HG02763 (cell line): ENCODE measurements around the gene GABRB2.

Source experiments
- ATAC-seq: cut with Tn5 transposase; IDR thresholded peaks from one replicate; pipeline ENCODE4 v1.9.1; 2021; ENCODE audit warnings: mild to moderate bottlenecking, moderate library complexity; ENCODE audit not compliant: unreplicated experiment

Gene GABRB2

DNA sequence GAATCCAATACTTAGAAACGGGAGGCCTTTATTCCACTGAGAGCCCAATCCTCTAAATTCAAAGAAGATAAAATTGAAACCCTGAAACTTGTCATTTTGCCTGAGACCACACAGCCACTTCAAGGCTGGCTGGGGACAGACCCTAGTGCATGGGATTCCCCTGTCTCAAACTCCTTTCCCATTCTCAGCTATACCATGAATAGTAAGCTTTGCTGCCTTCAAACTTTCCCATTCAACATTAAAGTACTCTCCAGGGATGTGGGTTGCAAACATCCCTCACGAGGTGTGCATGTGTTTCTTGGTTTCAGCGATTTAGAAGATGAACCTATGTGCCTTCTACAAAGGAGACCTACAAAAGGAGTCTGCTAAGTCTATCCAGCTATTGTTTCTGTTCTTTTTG is 64.6 kb downstream of the GABRB2 start:
- ATAC-seq: peak; percentile 58

DNA sequence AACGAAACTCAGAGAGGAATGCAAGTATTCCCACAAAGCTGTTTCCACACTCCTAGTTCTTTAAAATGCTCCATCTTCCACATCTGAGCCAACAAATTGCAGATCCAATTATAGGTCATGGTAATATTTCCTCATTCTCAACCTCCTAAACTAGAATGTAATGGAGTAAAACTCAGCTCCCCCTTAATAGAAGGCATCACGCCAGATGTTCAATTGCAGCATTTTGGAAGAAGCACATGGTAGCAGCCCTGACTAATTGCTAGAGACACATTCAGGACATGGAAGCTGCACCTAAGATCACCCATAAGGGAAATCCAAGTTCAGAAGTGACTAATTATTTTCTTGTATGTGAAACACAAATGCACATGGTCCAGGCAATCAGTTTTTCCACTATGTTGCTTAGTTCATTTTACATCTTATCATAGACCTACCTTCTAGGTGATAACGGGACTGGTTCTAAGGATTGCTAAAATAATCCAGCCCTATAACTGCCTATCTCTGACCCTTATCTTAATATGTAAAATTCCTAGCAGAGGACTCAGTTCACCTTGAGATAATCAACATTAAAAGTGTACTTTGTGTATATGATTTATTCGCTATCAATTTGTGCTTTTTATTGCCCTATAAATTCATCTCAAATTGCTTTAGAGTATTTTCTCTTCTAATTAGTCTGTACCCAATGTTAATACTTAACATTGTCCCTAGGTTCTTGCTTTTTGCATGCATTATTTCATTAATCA is 75.1 kb downstream of the GABRB2 start:
- no peak for ATAC-seq

DNA sequence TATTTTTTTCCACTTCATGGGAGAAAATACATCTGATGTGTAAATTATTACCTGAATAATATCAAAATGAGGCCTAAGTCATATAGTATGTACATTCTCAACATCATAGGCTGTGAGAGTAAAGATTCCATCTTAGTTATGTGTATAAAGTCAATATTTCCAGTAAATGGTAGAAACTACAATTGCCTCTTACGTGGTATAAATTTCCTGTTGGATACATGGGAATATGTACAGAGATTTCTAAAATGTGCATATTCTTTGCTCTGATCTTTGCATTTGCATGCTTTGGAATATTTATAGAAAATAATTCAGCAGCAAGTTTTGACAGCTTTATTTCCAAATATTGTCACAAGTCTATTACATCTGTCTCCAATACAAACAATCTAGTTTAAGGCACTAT is 78.8 kb downstream of the GABRB2 start:
- no peak for ATAC-seq

- no peak for ATAC-seq
These were observed 85.8 kb downstream of the GABRB2 start for GRCh38 chr5:161460741-161461140.

DNA sequence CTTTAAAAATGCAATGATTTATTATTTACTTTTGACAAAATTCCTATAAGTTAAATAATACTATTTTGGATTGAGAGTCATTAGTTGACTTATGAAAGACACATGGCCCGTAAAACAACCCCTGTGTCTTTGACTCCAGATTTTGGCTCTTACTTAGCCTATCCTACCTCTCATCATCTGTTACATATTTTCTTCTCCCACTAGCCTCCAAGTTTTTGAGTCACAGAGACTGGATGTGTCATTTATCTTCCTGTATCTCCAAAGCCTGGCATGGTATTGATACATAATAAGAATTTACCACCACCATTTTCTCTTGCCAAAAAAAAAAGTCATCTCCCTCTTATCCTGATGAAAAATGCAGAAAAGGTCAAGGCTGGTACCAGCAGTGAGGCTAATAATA is 99.9 kb downstream of the GABRB2 start:
- no peak for ATAC-seq

DNA sequence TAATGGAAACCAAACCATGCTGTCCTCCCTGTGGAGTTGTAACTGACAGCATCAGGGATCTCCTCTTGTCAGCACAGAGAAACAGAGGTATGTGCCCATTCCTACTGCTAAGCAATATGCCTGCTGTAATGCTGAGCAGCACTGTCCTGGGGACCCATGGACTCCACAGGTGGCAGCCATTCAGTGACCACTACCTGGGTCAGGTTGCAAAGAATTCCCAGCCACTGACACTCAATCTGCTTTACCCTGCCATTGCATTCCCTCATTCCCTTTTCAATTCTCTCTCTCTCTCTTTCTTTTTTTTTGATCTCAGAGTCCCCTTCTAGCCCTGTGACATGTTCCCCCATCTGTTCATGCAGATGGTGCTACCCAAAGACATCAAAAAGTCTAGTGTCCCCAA is 104.1 kb downstream of the GABRB2 start:
- no peak for ATAC-seq

DNA sequence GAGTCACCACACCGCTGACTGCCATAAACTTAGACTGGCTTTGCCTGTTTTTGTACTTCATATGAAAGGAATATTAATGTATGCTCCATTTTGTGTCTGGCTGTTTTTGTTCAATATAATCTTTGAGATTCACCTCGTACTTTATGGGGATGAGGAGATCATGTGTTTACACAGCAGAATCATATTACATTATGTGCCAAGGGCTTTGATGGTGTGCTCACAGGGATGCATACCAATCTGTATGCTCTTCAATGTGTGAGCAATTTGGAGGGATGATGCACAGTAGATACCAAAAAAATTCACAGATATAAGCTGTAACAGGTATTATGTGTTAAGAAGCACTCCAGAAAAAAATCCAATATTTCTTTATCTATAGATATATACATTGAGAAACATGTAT is 113.7 kb downstream of the GABRB2 start:
- no peak for ATAC-seq

DNA sequence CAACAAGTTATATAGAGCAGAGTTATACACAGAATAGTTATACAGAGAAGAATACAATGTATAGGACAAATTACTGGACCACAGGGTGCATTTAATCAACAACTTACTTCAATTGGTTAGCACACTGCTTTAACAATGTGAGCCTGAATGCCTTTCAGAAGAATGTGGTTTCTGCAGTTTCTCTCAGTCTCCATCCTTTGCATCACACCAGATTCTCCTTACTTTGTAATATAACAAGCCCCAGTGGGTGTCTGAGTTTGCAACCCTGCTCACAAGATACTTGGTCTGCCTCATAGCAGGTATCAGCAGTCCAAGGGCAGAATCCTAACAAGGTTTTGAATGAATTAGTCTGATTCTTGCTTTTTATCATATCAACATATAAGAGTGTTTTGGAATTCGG is 114.6 kb downstream of the GABRB2 start:
- no peak for ATAC-seq

DNA sequence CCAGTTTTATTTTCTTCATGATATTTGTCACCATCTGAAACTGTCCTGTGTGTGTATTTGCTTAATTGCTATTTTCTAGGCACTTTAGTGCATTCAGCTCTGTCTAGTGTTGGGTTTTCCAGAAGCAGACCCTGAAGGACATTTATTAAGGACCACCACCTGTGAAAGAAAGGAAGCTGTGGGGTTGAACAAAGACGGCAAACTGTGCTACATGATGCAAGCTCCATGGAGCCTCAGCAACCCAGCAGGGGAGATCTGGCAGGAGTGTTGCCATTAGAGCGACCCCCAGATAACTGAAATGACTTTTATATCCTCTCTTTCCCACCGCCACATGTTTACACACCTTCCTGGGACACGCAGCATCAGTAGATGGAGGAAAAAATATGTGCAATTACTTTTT is 125.5 kb downstream of the GABRB2 start:
- ATAC-seq: no peak

GRCh38 chr5:161420521-161420920 is 126.0 kb downstream of the GABRB2 start:
- ATAC-seq: no peak

DNA sequence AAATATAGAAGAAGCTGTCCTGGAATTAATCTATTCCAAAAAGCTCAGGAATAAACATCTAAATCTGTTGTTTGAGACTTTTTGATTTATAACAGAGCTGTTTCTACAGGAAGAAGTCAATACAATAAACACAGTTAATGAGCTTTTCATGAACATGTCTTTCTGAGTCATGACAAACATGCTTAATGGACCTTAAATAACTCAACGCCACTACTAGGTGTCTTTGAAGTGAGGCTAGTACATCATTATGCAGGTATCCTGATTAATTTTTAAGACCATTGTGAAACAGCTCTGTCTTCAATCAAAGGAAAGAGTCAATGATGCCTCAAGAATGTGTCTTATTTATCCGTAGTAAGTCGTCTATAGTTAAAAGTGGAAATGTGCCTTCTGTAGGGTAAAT is 131.6 kb downstream of the GABRB2 start:
- no peak for ATAC-seq

- no peak for ATAC-seq
These were observed 132.5 kb downstream of the GABRB2 start for GRCh38 chr5:161414037-161414436.

GRCh38 chr5:161412792-161413191 is 133.7 kb downstream of the GABRB2 start:
- no peak for ATAC-seq

DNA sequence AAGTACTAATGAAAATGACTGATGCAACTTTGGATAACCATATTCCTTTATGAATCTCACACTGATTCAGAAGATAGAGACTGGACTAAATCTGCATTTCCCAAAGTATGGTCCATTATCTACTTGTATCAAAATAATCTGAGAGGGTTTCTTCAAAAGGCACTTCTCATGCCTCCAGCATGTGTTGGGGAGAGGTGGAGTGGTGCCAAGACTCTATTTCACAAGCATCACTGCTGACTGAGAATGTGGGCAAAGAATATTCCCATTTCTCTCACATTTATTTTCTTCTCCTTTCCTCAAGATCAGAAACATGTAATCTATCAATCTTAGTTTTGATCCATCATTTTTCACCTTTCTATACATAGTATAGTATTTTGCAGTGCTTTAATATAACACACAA is 135.4 kb downstream of the GABRB2 start:
- ATAC-seq: no peak

- no peak for ATAC-seq
These were observed 135.9 kb downstream of the GABRB2 start for GRCh38 chr5:161410640-161411039.

DNA sequence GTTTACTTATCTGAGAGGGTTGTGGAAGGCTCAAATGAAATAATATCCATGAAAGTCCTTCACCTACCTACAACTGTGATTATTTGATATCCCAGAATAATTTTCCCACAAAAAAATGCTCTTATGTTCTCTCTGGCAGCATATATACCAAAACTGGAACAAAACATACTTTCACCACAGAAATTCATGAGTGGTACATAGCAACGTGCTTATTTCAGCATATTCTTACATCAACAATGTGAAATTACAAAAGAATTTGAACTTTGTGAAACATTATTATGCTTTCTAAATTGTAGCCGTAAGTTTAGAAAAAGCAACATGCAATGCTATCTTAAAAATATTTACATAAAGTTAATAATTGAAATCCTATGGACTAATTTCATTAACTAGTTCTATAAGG is 137.1 kb downstream of the GABRB2 start:
- no peak for ATAC-seq

DNA sequence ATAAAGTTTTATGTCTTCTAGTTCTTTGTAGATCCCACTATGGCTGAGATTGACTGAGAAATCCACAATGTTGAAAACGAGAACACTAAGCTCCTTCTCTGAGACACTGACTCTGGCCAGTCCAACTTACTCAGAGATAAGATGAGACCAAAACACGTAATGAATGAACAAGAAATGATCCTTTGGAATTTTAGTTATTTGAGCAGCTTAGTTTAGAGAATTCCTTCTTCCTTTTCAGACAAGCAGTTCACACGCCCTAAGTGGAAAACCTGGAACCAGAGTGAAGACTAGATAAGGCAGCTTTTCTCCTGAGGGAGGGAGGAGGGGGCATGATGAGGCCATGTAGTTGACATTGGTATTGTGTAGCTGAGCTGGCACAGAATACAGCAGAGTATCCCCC is 139.6 kb downstream of the GABRB2 start:
- ATAC-seq: no peak

DNA sequence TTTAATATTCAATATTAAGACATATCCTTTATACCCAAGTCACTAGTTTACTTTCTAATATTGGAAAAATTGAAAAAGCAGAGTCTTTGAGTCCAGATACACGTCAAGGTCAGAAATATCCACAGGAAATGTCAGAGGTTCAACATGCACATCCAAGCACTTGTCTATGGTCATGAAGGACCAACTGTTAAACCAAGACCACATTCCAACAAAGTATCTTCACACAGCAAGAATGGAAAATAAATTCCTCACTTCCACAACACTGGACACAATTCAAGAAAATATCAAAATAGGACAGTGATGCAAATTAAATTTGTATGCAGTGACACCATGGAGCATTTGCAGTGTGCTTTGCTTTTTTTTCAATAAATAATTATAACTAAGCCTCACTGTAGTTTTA is 142.5 kb downstream of the GABRB2 start:
- ATAC-seq: no peak

DNA sequence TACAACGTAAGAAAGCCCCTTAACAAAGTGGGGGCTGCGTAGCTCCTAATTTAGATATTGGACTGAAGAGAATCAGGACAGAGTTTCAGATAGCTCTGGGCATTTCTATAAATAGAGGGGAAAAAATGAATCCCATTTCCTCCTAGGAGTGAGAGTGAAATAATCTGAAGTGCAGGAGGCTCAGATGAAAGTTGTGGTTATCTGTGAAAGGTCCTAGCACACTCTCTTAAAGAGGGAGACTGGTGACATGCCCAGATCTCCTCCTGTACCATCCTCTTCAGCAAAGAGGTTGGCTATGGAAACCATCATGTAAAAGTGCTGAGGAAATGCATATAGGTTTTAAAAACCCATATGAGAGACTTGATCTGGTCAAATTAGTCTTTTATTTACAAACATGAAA is 143.4 kb downstream of the GABRB2 start:
- no peak for ATAC-seq

- no peak for ATAC-seq
These were observed 145.9 kb downstream of the GABRB2 start for GRCh38 chr5:161400583-161400982.

DNA sequence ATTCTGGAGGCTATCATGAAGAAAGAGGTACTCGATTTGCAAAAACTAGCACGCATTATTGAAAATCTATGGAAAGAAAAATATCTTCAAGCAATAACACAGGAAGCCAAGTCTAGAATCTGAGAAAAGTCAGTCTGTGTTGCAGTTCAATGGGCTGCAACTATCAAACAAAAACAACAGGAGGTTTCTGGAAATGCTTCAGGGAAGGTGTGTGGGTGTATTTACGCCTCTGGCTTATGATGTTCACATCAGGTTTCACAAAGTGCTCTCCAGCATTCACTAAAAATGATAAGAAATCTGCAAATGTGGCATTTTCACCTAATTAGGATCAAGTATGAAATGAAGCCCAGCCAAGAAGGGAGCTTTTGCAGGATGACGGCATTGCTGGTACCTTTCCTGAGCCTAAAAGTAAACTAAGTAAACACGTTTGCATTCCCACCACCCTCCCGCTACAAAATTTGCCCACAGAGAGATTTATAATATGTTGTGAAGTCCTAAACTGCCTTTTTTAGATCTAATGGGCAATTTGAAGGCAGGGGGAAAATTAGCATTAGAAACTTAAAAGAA is 146.4 kb downstream of the GABRB2 start:
- ATAC-seq: no peak

DNA sequence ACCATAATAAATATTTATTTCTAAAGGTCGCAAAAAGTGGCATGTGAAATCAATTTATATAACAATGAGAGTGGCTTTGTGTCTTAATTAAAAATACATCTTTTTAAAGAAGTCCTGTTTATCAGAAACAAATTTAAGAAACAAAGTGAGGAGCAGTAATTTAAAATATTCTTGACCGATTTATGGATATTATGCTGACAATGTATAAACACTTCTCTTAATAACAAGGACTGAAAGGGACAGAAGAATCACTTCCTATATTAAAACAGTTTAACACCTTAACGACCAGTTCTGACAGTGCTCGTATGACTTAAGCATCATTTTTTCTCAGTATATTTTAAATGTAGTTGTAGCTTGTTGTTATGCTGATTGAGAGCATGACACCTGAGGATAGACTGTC is 149.1 kb downstream of the GABRB2 start:
- no peak for ATAC-seq

DNA sequence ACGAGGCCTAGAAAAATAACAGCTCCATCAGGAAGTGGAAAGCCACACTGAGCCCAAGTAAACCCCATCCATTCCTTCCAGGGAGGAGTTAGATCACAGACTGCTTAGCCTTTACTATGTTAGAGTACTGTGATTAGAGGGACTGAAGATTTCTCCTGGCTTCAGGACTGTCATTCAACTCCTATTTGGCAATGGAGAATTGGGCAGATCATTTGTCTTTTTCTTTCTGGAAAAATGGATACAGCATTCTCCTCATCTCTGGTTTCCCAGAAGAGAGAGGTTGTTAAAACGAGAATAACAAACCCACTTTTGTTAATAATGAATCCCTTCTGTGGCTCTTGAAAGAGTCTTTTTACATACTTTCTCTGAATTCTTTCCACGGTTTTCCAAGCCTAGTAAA is 150.4 kb downstream of the GABRB2 start:
- ATAC-seq: no peak
